Activated T-cell treated with anti-CD3 and anti-CD28 coated beads, Interleukin-2, amount 50 U/mL, for 4 hours (primary cell): Measurements from ENCODE around the gene MT1F. TPM values are rescaled to one million over a fixed set of nuclear protein-coding genes. Genes with fewer than 3 reads are reported as not detected.
"Not testable (repeated sequence)": the region's sequence is repeated elsewhere in the genome, so short reads cannot be mapped to it uniquely, and the experiment has no call there.

Experiments
- ATAC-seq, 2 donors: fragments of 200-7000 bp; cut with Tn5 transposase; one replicate each; pipeline ENCODE4 v1.10.0; 2021
- DNase-seq: peaks from one replicate; pipeline ENCODE4 v3.0.0-alpha.2; 2020
- H3K27me3 Mint-ChIP-seq: one replicate; pipeline ENCODE4 v1.8.0; 2021; ENCODE audit warnings: low read depth, mixed read lengths
- H3K36me3 Mint-ChIP-seq: one replicate; pipeline ENCODE4 v1.8.0; 2022; ENCODE audit warnings: mixed read lengths; ENCODE audit not compliant: insufficient read depth
- H3K4me1 Mint-ChIP-seq: one replicate; pipeline ENCODE4 v1.8.0; 2021; ENCODE audit warnings: low read depth, mixed read lengths
- H3K4me3 Mint-ChIP-seq: one replicate; pipeline ENCODE4 v1.8.0; 2021; ENCODE audit warnings: mild to moderate bottlenecking, moderate library complexity, mixed read lengths
- H3K9me3 Mint-ChIP-seq: one replicate; pipeline ENCODE4 v1.8.0; 2021; ENCODE audit warnings: mixed read lengths
- total RNA-seq, 3 donors: library from RNA; stranded (reverse); gene quantifications; one replicate each; pipeline ENCODE4 v1.2.1, GENCODE V29; 2021

The MT1F gene
- total RNA-seq, 3 donors from 2014 or later: 10.9 to 14.4 (median 12.4) TPM

GRCh38 chr16:56618138-56618537 is 39.6 kb upstream of the MT1F start:
- H3K9me3 Mint-ChIP-seq: no peaks in the 10 kb centered on the region
- H3K27me3 Mint-ChIP-seq: peaks cover 21% of the 10 kb centered on the region
- no peak overlapping the region for H3K4me3 Mint-ChIP-seq
- H3K4me1 Mint-ChIP-seq: peaks cover 32% of the 10 kb centered on the region
- DNase-seq: no peak
- no peaks in the 10 kb centered on the region for H3K36me3 Mint-ChIP-seq
- ATAC-seq: no peak

- no peak for DNase-seq
- no peaks in the 10 kb centered on the region for H3K9me3 Mint-ChIP-seq
- peaks cover 16% of the 10 kb centered on the region for H3K4me1 Mint-ChIP-seq
- H3K36me3 Mint-ChIP-seq: no peaks in the 10 kb centered on the region
- no peak for ATAC-seq
- no peak overlapping the region for H3K4me3 Mint-ChIP-seq
- H3K27me3 Mint-ChIP-seq: peaks cover 27% of the 10 kb centered on the region
These were observed 37.3 kb upstream of the MT1F start for GRCh38 chr16:56620339-56620897.

GRCh38 chr16:56621665-56622445 is 35.9 kb upstream of the MT1F start:
- peaks cover 17% of the 10 kb centered on the region for H3K4me1 Mint-ChIP-seq
- H3K27me3 Mint-ChIP-seq: peaks cover 29% of the 10 kb centered on the region
- not testable (repeated sequence) for H3K4me3 Mint-ChIP-seq, DNase-seq, H3K9me3 Mint-ChIP-seq, ATAC-seq, H3K36me3 Mint-ChIP-seq

GRCh38 chr16:56623184-56623583 is 34.6 kb upstream of the MT1F start:
- not testable (repeated sequence) for H3K9me3 Mint-ChIP-seq, H3K36me3 Mint-ChIP-seq, ATAC-seq, DNase-seq, H3K4me1 Mint-ChIP-seq, H3K4me3 Mint-ChIP-seq
- H3K27me3 Mint-ChIP-seq: peaks cover 24% of the 10 kb centered on the region

DNA sequence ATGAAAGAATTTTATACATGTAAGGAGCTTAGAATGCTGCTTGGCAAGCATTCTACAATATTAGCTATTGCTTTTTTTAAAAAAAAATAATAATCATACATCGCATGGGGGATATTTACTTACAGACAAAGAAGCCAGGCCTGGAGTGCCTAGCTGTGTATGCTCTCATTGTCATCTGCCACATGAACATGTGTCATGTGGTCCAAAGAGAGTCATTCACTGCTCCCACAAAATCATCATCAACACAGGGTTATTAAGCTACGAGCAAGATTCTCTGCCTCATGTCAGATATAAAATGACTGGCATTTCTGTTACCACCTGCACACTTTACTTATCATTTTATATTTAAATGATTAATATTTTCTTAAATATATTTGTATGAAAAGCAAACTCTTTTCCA is 34.1 kb upstream of the MT1F start:
- H3K27me3 Mint-ChIP-seq: peaks cover 22% of the 10 kb centered on the region
- H3K9me3 Mint-ChIP-seq: no peaks in the 10 kb centered on the region
- DNase-seq (no peak), ATAC-seq (no peak)
- H3K4me3 Mint-ChIP-seq: no peak overlapping the region
- H3K36me3 Mint-ChIP-seq: no peaks in the 10 kb centered on the region
- H3K4me1 Mint-ChIP-seq: peaks cover 9% of the 10 kb centered on the region

DNA sequence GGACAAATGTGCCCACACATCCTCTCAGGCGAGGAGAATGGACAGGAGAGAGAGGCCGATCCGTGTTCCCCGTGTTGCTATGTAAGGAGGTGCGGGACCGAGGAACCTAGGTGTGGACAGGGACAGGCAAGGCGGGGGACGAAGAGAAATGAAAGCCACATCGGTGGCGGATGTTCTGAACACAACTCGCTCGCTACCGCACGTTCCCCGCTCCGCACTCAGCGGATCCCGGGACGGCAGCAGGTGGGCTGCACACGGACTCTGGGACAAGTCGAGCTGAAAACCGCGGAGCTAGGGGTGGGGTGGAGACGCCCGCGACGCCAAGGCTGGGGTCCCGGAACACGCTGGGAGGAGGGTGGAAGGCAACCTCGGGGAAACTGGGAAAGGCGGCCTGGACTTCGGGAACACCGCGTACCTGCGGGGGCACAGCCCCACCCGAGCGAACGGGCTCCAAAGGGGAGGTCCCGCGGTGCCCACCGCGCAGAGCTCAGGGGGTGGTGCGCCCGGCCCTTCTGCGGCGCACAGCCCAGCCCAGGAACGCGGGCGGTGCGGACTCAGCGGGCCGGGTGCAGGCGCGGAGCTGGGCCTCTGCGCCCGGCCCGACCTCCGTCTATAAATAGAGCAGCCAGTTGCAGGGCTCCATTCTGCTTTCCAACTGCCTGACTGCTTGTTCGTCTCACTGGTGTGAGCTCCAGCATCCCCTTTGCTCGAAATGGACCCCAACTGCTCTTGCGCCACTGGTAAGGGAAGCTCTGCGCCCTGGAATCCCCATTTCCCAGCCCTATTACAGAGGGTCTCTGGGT is 32.4 kb upstream of the MT1F start, which contains the start of gene MT1E:
MT1E (plus strand) TSS at position 642 of the 803 bp plus-strand sequence; CDS start at position 713, 71 bp downstream.
- peak within 1 kb of the TSS; percentile 85 for H3K4me3 Mint-ChIP-seq
- no peaks in the 10 kb centered on the region for H3K36me3 Mint-ChIP-seq
- no peaks in the 10 kb centered on the region for H3K9me3 Mint-ChIP-seq
- ATAC-seq (peak; percentile 99), DNase-seq (no peak)
- peaks cover 21% of the 10 kb centered on the region for H3K27me3 Mint-ChIP-seq
- H3K4me1 Mint-ChIP-seq: peaks cover 9% of the 10 kb centered on the region

DNA sequence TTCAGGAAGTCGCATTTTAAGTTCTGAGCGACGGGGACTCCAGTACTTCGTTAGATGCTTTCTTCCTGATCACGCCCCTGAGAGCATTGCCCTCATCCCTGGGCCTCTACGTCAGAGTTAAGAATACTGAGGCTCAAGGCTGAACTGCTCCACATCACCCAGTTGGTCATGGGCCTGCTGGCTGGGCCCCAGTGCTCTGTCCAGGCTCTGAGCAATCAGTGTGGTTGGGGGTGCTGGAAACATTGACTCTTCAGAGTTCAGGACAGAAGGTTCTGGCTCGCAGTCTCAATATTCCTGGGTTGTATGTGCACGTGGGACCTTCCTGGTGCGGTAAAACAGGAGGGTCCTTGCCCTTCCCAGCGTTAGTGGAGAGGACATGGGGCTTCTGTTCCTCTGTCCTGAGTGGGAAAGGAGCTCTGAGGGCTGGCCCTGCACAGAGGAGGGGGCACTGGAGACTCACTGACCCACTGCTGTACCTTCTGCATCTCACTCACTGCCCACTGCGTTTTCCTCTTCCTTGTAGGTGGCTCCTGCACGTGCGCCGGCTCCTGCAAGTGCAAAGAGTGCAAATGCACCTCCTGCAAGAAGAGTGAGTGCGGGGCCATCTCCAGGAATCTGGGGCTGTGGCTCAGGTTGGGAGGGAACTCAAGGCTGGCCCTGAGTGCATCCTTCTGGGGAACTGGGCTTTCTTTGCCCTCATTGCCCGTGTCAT is 31.7 kb upstream of the MT1F start:
- Mint-ChIP-seq H3K27me3 (peaks cover 26% of the 10 kb centered on the region), H3K4me3 (peak overlapping the region; percentile 85), H3K4me1 (peaks cover 9% of the 10 kb centered on the region), H3K9me3 (no peaks in the 10 kb centered on the region), H3K36me3 (no peaks in the 10 kb centered on the region)
- no peak for DNase-seq
- peak; percentile 7 to 19 for ATAC-seq

GRCh38 chr16:56626685-56627084 is 31.1 kb upstream of the MT1F start:
- peak overlapping the region; percentile 85 for H3K4me3 Mint-ChIP-seq
- no peaks in the 10 kb centered on the region for H3K9me3 Mint-ChIP-seq

DNA sequence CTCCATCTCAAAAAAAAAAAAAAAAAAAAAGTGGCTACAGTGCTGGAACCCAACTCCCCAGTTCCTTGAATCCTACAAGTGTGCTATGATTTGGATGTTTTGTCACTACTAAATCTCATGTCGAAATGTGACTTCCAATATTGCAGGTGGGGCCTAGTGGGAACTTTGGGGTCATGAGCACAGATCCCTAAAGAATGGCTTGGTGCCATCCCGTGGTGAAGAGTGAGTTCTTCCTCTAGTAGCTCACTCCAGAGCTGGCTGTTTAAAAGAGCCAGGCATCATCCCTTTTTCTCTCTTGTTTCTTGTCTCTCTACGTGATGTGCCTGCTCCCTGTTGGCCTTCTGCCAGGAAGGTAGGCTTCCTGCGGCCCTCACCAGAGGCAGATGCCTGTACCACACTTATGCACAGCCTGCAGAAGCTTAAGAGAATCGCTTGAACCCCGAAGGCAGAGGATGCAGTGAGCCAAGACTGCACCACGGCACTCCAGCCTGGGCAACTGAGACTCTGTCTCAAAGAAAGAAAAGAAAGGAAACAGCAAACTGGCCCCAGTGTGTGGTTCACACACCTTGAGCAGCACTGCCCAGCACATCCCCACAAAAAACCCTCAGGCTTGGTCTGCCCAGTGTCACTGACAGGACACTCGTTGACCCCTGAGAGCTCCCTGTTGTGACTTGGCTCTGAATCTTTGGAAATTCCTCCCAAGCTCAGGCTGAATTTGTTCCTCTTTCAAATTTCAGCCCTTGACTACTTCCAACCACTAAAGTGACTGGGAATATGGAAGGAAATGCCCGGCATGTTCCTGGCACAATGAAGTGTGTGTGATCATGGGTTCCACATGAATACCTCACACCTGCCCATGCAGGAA is 29.0 kb upstream of the MT1F start:
- DNase-seq (no peak), ATAC-seq (no peak)
- Mint-ChIP-seq H3K9me3 (no peaks in the 10 kb centered on the region), H3K27me3 (peaks cover 49% of the 10 kb centered on the region), H3K4me1 (peaks cover 17% of the 10 kb centered on the region), H3K36me3 (no peaks in the 10 kb centered on the region), H3K4me3 (no peak overlapping the region)

More at GRCh38 chr16:56626685-56627084, 31.1 kb upstream of the MT1F start:
- Mint-ChIP-seq H3K36me3 (no peaks in the 10 kb centered on the region), H3K27me3 (peaks cover 32% of the 10 kb centered on the region), H3K4me1 (peaks cover 10% of the 10 kb centered on the region)
- ATAC-seq: no peak
- DNase-seq: no peak

GRCh38 chr16:56629531-56629930 is 28.2 kb upstream of the MT1F start:
- ATAC-seq: no peak
- Mint-ChIP-seq H3K4me3 (no peak overlapping the region), H3K9me3 (no peaks in the 10 kb centered on the region), H3K36me3 (no peaks in the 10 kb centered on the region), H3K4me1 (peaks cover 19% of the 10 kb centered on the region), H3K27me3 (peaks cover 55% of the 10 kb centered on the region)
- no peak for DNase-seq

GRCh38 chr16:56630134-56630533 is 27.6 kb upstream of the MT1F start:
- H3K36me3 Mint-ChIP-seq: no peaks in the 10 kb centered on the region
- H3K4me1 Mint-ChIP-seq: peaks cover 20% of the 10 kb centered on the region
- H3K4me3 Mint-ChIP-seq: no peak overlapping the region
- H3K27me3 Mint-ChIP-seq: peaks cover 58% of the 10 kb centered on the region
- no peaks in the 10 kb centered on the region for H3K9me3 Mint-ChIP-seq
- DNase-seq: no peak
- ATAC-seq: no peak

GRCh38 chr16:56631197-56631596 is 26.6 kb upstream of the MT1F start:
- H3K4me1 Mint-ChIP-seq: peaks cover 22% of the 10 kb centered on the region
- no peak for DNase-seq

GRCh38 chr16:56631832-56632155 is 26.0 kb upstream of the MT1F start:
- DNase-seq (no peak), ATAC-seq (no peak)
- Mint-ChIP-seq H3K4me1 (peaks cover 22% of the 10 kb centered on the region), H3K36me3 (no peaks in the 10 kb centered on the region), H3K9me3 (no peaks in the 10 kb centered on the region), H3K4me3 (peak overlapping the region; percentile 60), H3K27me3 (peaks cover 65% of the 10 kb centered on the region)

More at GRCh38 chr16:56631197-56631596, 26.6 kb upstream of the MT1F start:
- no peak for ATAC-seq
- no peaks in the 10 kb centered on the region for H3K36me3 Mint-ChIP-seq
- H3K9me3 Mint-ChIP-seq: no peaks in the 10 kb centered on the region
- H3K4me3 Mint-ChIP-seq: no peak overlapping the region
- peaks cover 60% of the 10 kb centered on the region for H3K27me3 Mint-ChIP-seq
